CD8-positive, alpha-beta memory T cell (primary cell): ENCODE data around the gene RASGEF1B. TPM values are rescaled to one million over a fixed set of nuclear protein-coding genes. Genes with fewer than 3 reads are reported as not detected.
"Not testable (repeated sequence)": the region's sequence is repeated elsewhere in the genome, so short reads cannot be mapped to it uniquely, and the experiment has no call there.

Experiments
- CTCF ChIA-PET: fragments of 350-600 bp; sonication (Branson Sonifier 250); formaldehyde crosslinking; loops from one replicate; lab custom pipeline; 2021; ENCODE audit warnings: antibody characterized with exemption; lab: Charles Lee
- POLR2A ChIA-PET: fragments of 350-600 bp; sonication (Branson Sonifier 250); formaldehyde crosslinking; loops from one replicate; lab custom pipeline; 2021; ENCODE audit warnings: antibody characterized with exemption; lab: Charles Lee
- DNase-seq, 5 donors: peaks; one replicate each; pipeline versions ENCODE4 v3.0.0 to v3.0.0-alpha.2; 2020 to 2022; ENCODE audit warnings: mixed read lengths in 1 of 5
- H3K27ac ChIP-seq: one replicate; pipeline ENCODE4 v1.7.0; 2013; ENCODE audit warnings: low read depth, mild to moderate bottlenecking, low read length, moderate library complexity
- H3K27me3 ChIP-seq: 2 replicates; pipeline ENCODE4 v1.7.0; 2013; ENCODE audit warnings: low read length, mild to moderate bottlenecking; ENCODE audit not compliant: insufficient read depth, poor library complexity, severe bottlenecking
- H3K36me3 ChIP-seq: 2 replicates; pipeline ENCODE4 v1.7.0; 2013; ENCODE audit warnings: mild to moderate bottlenecking, low read length, moderate library complexity; ENCODE audit not compliant: insufficient read depth
- H3K4me1 ChIP-seq: 2 replicates; pipeline ENCODE4 v1.7.0; 2013; ENCODE audit warnings: mild to moderate bottlenecking, low read length, moderate library complexity; ENCODE audit not compliant: insufficient read depth
- H3K4me3 ChIP-seq: 2 replicates; pipeline ENCODE4 v1.7.0; 2013; ENCODE audit warnings: mild to moderate bottlenecking, low read length
- H3K9me3 ChIP-seq: 2 replicates; pipeline ENCODE4 v1.7.0; 2013; ENCODE audit warnings: mild to moderate bottlenecking, low read length
- H3K27ac Mint-ChIP-seq, 8 donors: one replicate each; pipeline ENCODE4 v1.8.0; 2020 to 2021; ENCODE audit warnings: mixed read lengths in 8 of 8, mild to moderate bottlenecking in 6 of 8, inconsistent platforms in 3 of 8, moderate library complexity in 3 of 8
- H3K27me3 Mint-ChIP-seq, 2 donors: one replicate each; pipeline ENCODE4 v1.8.0; 2020 to 2021; ENCODE audit warnings: mixed read lengths in 2 of 2, mild to moderate bottlenecking in 1 of 2, moderate library complexity in 1 of 2
- H3K36me3 Mint-ChIP-seq, 3 donors: one replicate each; pipeline ENCODE4 v1.8.0; 2020 to 2021; ENCODE audit warnings: mixed read lengths in 3 of 3, inconsistent platforms in 1 of 3, mild to moderate bottlenecking in 1 of 3
- H3K4me1 Mint-ChIP-seq, 3 donors: one replicate each; pipeline ENCODE4 v1.8.0; 2020 to 2021; ENCODE audit warnings: mixed read lengths in 3 of 3, inconsistent platforms in 1 of 3, mild to moderate bottlenecking in 1 of 3
- H3K4me3 Mint-ChIP-seq, 7 donors: one replicate each; pipeline ENCODE4 v1.8.0; 2020 to 2021; ENCODE audit warnings: mixed read lengths in 7 of 7, mild to moderate bottlenecking in 6 of 7, moderate library complexity in 4 of 7, inconsistent platforms in 2 of 7
- H3K9me3 Mint-ChIP-seq, 5 donors: one replicate each; pipeline ENCODE4 v1.8.0; 2020 to 2022; ENCODE audit warnings: mixed read lengths in 5 of 5, mild to moderate bottlenecking in 3 of 5, moderate library complexity in 2 of 5, inconsistent platforms in 1 of 5
- polyA plus RNA-seq: library from polyadenylated mRNA; unstranded; fragments of 300-500 nt; fragmentation: Illumina TruSeq; gene quantifications from one replicate; pipeline ENCODE4 v1.2.3, GENCODE V29; 2021
- total RNA-seq, 2 experiments: library from RNA; stranded (reverse); gene quantifications; one replicate each; pipeline ENCODE4 v1.2.3, GENCODE V29; 2021

Gene RASGEF1B
- total and polyA plus RNA-seq, 3 experiments from 2014 or later: 4.9 to 6.1 (median 5.5) TPM

DNA sequence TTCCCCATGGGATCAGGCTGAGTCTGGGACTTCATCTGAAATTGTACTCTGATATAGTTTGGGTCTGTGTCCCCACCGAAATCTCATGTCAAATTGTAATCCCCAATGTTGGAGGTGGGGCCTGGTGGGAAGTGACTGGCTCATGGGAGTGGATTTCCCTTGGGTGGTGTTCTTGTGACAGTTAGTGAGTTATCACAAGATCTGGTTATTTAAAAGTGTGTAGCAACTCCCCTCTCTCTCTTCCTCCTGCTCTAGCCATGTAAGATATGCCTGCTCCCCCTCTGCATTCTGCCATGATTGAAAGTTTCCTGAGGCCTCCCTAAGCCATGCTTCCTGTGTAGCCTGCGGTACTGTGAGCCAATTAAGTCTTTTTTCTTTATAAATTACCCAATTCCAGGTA, 61.0 kb downstream of the RASGEF1B start:
- peaks cover 0 to 2% of the 10 kb centered on the region in 2 donors for H3K27me3 Mint-ChIP-seq
- no peak overlapping the region for H3K4me3 Mint-ChIP-seq
- no peaks in the 10 kb centered on the region for H3K9me3 ChIP-seq
- H3K9me3 Mint-ChIP-seq: no peaks in the 10 kb centered on the region
- no peaks in the 10 kb centered on the region for H3K36me3 Mint-ChIP-seq
- no peak overlapping the region for H3K27ac Mint-ChIP-seq
- H3K27me3 ChIP-seq: no peaks in the 10 kb centered on the region
- no peak for DNase-seq
- peaks cover 1 to 6% (median 2%) of the 10 kb centered on the region in 3 donors for H3K4me1 Mint-ChIP-seq
- ChIA-PET POLR2A (no interaction called here), CTCF (no interaction called here)
- H3K36me3 ChIP-seq: no peaks in the 10 kb centered on the region
- no peak overlapping the region for H3K27ac ChIP-seq
- H3K4me1 ChIP-seq: peaks cover 3% of the 10 kb centered on the region
- H3K4me3 ChIP-seq: no peak overlapping the region

DNA sequence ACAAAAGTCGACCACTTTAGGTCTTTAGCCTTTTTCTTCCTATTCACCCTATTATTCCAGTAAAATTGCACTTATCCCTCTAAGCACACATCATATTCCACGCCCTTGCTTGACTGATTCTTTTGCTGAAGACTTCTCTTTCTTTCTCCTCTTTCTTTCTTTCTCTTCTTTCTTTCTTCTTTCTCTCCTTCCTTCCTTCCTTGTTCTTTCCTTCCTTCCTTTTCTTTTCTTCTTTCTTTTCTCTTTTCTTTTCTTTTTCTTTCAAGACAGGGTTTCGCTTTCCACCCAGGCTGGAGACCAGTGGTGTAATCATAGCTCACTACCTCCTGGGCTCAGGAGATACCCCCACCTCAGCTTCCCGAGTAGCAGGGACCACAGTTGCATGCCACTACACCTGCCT, 61.9 kb downstream of the RASGEF1B start:
- Mint-ChIP-seq H3K9me3 (no peaks in the 10 kb centered on the region), H3K27ac (no peak overlapping the region), H3K36me3 (no peaks in the 10 kb centered on the region), H3K27me3 (peaks cover 0 to 3% of the 10 kb centered on the region in 2 donors), H3K4me1 (peaks cover 5 to 8% (median 5%) of the 10 kb centered on the region in 3 donors), H3K4me3 (no peak overlapping the region)
- CTCF ChIA-PET: no interaction called here
- H3K27me3 ChIP-seq: peaks cover 5% of the 10 kb centered on the region
- no peaks in the 10 kb centered on the region for H3K36me3 ChIP-seq
- DNase-seq: no peak
- H3K27ac ChIP-seq: no peak overlapping the region
- POLR2A ChIA-PET: no interaction called here
- peaks cover 7% of the 10 kb centered on the region for H3K4me1 ChIP-seq
- no peaks in the 10 kb centered on the region for H3K9me3 ChIP-seq
- no peak overlapping the region for H3K4me3 ChIP-seq

DNA sequence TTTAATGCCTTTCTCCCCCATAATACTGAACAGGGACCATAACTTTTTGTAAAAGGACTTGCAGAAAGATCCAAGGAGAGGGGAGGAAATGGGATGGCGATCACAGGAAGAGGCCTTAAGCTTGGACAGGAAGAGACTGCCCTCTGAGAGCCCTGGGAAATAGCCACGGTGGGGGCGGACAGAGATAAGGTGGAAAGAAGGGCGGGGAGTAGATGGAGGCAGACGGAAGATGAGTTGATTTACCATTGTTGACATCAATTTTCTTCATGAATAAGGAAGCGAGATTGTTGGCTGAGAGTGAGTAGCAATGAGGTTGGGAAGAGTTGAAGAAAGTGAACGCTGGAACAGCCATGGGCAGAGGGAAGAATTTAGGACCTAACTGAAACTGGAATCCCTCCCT, 63.4 kb downstream of the RASGEF1B start:
- Histone ChIP-seq H3K27me3 (peaks cover 5% of the 10 kb centered on the region), H3K27ac (no peak overlapping the region), H3K4me3 (no peak overlapping the region), H3K36me3 (no peaks in the 10 kb centered on the region), H3K9me3 (no peaks in the 10 kb centered on the region), H3K4me1 (peaks cover 7% of the 10 kb centered on the region)
- H3K36me3 Mint-ChIP-seq: no peaks in the 10 kb centered on the region
- ChIA-PET POLR2A (no interaction called here), CTCF (no interaction called here)
- no peak overlapping the region for H3K4me3 Mint-ChIP-seq
- H3K27me3 Mint-ChIP-seq: peaks cover 0 to 3% of the 10 kb centered on the region in 2 donors
- H3K9me3 Mint-ChIP-seq: no peaks in the 10 kb centered on the region
- peaks cover 5 to 8% (median 5%) of the 10 kb centered on the region in 3 donors for H3K4me1 Mint-ChIP-seq
- DNase-seq: no peak
- H3K27ac Mint-ChIP-seq: no peak overlapping the region

DNA sequence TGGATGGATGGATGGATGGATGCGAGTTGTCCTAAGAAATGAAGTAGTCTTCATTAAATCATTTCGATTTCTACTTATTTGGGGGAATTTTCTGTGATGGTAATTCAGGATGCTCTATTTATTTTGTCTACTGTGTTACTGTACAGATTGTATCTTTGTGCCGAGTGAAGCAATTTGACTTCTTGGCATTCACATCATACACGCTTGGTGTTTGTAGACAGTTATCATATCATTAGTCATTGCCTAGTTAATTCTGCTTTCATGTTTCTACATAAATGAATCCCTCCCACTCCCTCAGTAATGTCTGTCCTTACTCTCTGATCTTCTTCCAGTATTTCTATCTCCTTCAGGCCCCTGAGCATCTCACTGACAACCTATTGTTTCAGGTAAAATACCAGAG, 64.0 kb downstream of the RASGEF1B start:
- Histone ChIP-seq H3K27me3 (peaks cover 5% of the 10 kb centered on the region), H3K4me1 (peaks cover 7% of the 10 kb centered on the region), H3K27ac (no peak overlapping the region), H3K36me3 (no peaks in the 10 kb centered on the region), H3K9me3 (no peaks in the 10 kb centered on the region), H3K4me3 (no peak overlapping the region)
- H3K4me1 Mint-ChIP-seq: peaks cover 5 to 8% (median 5%) of the 10 kb centered on the region in 3 donors
- no peaks in the 10 kb centered on the region for H3K9me3 Mint-ChIP-seq
- H3K36me3 Mint-ChIP-seq: no peaks in the 10 kb centered on the region
- CTCF ChIA-PET: interaction anchor here (1.8 kb wide), 1 partner anchor 861 kb away, joined by 8 read pairs; no protein-coding TSS in a partner anchor
- peaks cover 0 to 4% of the 10 kb centered on the region in 2 donors for H3K27me3 Mint-ChIP-seq
- H3K27ac Mint-ChIP-seq: peak overlapping the region in 1 of 8 donors; percentile 2
- POLR2A ChIA-PET: no interaction called here
- H3K4me3 Mint-ChIP-seq: no peak overlapping the region
- no peak for DNase-seq

DNA sequence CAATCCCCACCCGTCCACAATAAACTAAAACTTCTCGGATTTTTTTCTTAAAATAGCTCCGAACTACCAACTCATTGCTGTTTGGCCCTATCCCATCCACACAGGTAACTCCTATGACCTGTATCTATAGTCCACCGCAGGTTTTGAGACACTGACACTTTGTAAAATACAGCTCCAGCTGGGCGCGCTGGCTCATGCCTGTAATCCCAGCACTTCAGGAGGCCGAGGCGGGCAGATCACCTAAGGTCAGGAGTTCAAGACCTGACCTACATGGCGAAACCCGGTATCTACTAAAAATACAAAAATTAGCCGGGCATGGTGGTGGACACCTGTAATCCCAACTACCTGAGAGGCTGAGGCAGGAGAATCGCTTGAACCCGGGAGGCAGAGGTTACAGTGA, 65.2 kb downstream of the RASGEF1B start:
- H3K36me3 Mint-ChIP-seq, H3K4me1 ChIP-seq, H3K27ac ChIP-seq, H3K4me3 Mint-ChIP-seq, DNase-seq, H3K27me3 Mint-ChIP-seq, H3K27ac Mint-ChIP-seq, H3K27me3 ChIP-seq, H3K9me3 Mint-ChIP-seq, H3K4me1 Mint-ChIP-seq, H3K36me3 ChIP-seq, H3K9me3 ChIP-seq, POLR2A ChIA-PET, H3K4me3 ChIP-seq: not testable (repeated sequence)
- CTCF ChIA-PET: interaction anchor here (0.7 to 1.8 kb wide), 7 partner anchors 12 to 862 kb away, joined by 3 to 12 read pairs (median 4); no protein-coding TSS in a partner anchor

DNA sequence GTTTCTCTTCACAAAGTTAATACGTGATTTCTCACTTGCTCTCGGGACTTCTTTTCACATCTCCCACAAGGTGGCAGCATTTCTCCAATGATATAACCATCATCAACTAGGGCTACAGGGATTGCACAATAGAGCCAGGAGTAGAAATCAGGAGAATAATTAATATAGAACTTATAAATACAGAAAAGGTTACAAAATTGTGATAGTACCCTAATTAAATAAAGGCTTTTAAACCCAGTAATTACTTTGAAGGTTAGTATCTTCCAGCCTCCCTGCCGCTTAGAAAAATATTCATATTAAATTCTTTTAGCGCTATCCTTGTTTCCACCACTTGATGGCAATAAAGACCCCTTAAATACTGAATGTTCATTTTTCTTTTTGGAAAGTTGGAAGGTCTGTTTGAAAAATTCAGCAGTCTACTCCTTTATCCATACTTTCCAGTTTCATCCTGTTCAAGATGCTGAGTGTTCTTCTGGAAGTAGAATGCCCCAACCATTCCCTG, 65.8 kb downstream of the RASGEF1B start:
- Mint-ChIP-seq H3K27ac (no peak overlapping the region), H3K4me1 (peaks cover 5 to 8% (median 5%) of the 10 kb centered on the region in 3 donors), H3K36me3 (no peaks in the 10 kb centered on the region), H3K9me3 (no peaks in the 10 kb centered on the region), H3K4me3 (peak overlapping the region in 4 of 7 donors; percentile 17 to 39 (median 27)), H3K27me3 (peaks cover 6 to 7% of the 10 kb centered on the region in 2 donors)
- Histone ChIP-seq H3K27ac (no peak overlapping the region), H3K27me3 (peaks cover 5% of the 10 kb centered on the region), H3K36me3 (no peaks in the 10 kb centered on the region), H3K9me3 (no peaks in the 10 kb centered on the region), H3K4me3 (peak overlapping the region; percentile 11), H3K4me1 (peaks cover 7% of the 10 kb centered on the region)
- ChIA-PET POLR2A (no interaction called here), CTCF (interaction anchor here (0.7 to 1.8 kb wide), 6 partner anchors 11 to 863 kb away, joined by 3 to 12 read pairs (median 6); no protein-coding TSS in a partner anchor)
- DNase-seq: peak in 3 of 5 donors; percentile 6 to 70 (median 63)

DNA sequence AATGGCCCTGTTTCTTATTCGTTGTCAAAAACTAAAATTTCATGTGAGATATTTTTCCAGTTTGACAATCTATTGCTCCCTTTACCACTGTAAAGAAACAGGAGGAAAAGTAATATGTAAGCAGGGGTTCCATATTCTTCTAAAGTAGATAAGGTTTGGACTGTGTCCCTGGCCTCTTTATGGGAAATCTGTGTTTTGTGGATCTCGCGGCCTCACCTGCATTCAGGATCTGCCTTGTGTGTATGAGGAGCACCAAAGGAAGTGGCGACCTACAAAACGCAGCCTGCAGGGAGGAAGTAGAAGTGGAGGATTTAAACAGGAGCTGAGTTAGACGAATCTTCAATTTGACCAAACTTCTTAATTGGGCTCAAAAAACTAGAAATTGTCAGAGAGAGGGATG, 67.0 kb downstream of the RASGEF1B start:
- Mint-ChIP-seq H3K36me3 (no peaks in the 10 kb centered on the region), H3K27me3 (peaks cover 6 to 15% of the 10 kb centered on the region in 2 donors), H3K4me3 (peak overlapping the region in 1 of 7 donors; percentile 59), H3K27ac (no peak overlapping the region), H3K4me1 (peaks cover 5 to 8% (median 5%) of the 10 kb centered on the region in 3 donors), H3K9me3 (no peaks in the 10 kb centered on the region)
- DNase-seq: no peak
- Histone ChIP-seq H3K27me3 (peaks cover 5% of the 10 kb centered on the region), H3K4me1 (peaks cover 7% of the 10 kb centered on the region), H3K4me3 (no peak overlapping the region), H3K9me3 (no peaks in the 10 kb centered on the region), H3K27ac (no peak overlapping the region), H3K36me3 (no peaks in the 10 kb centered on the region)
- ChIA-PET CTCF (interaction anchor here (1.0 kb wide), 1 partner anchor 864 kb away, joined by 3 read pairs; no protein-coding TSS in a partner anchor), POLR2A (no interaction called here)

DNA sequence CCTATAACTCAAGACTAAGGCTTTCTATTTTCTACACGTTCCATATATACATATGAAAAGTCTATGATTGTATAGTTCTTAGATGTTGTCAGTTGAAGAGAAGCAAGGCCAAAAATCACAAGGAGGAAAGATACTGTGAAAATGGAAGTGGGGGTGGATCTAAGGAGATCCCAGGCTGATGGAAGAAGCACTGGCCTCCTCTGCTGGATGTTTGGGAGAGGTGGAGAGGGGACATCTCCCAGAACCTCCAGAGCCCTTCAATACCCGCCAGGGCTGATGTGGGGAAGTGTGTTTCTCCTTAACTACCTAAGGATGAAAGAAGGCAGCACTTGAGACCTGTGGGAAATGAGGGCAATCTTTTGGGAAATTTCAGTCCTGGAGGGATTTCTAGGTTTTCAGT, 67.4 kb downstream of the RASGEF1B start:
- CTCF ChIA-PET: no interaction called here
- H3K36me3 ChIP-seq: no peaks in the 10 kb centered on the region
- no peak overlapping the region for H3K27ac ChIP-seq
- H3K27me3 ChIP-seq: peaks cover 5% of the 10 kb centered on the region
- no peaks in the 10 kb centered on the region for H3K9me3 ChIP-seq
- Mint-ChIP-seq H3K9me3 (no peaks in the 10 kb centered on the region), H3K36me3 (no peaks in the 10 kb centered on the region), H3K27ac (no peak overlapping the region), H3K4me3 (no peak overlapping the region), H3K4me1 (peaks cover 5 to 8% (median 5%) of the 10 kb centered on the region in 3 donors), H3K27me3 (peaks cover 6 to 15% of the 10 kb centered on the region in 2 donors)
- no peak overlapping the region for H3K4me3 ChIP-seq
- no peak for DNase-seq
- peaks cover 7% of the 10 kb centered on the region for H3K4me1 ChIP-seq
- POLR2A ChIA-PET: no interaction called here
